OCI-LY7 (cell line): ENCODE data around the gene ABCA13.

Source experiments
- CTCF ChIP-seq: fragments of 200-600 bp; sonication (generic); conservative IDR thresholded peaks from 2 replicates; pipeline ENCODE4 v1.5.1; 2014; ENCODE audit warnings: mild to moderate bottlenecking, antibody characterized with exemption, low read length, moderate library complexity, mixed read lengths
- EZH2phosphoT487 ChIP-seq: fragments of 200-600 bp; sonication (generic); IDR thresholded peaks from 2 replicates; pipeline ENCODE4 v1.6.1; 2018; ENCODE audit warnings: low read depth, borderline replicate concordance, mild to moderate bottlenecking, mixed run types, antibody characterized with exemption, low read length, moderate library complexity, mixed read lengths

- TF ChIP-seq CTCF: no peak
- no peak for TF ChIP-seq EZH2phosphoT487
Observed at GRCh38 chr7:48660306-48660870, 489.1 kb downstream of the ABCA13 start.
